ENCODE data around the gene CTBS.
"Not testable (repeated sequence)": the region's sequence is repeated elsewhere in the genome, so short reads cannot be mapped to it uniquely, and the experiment has no call there.

The CTBS gene, protein sequence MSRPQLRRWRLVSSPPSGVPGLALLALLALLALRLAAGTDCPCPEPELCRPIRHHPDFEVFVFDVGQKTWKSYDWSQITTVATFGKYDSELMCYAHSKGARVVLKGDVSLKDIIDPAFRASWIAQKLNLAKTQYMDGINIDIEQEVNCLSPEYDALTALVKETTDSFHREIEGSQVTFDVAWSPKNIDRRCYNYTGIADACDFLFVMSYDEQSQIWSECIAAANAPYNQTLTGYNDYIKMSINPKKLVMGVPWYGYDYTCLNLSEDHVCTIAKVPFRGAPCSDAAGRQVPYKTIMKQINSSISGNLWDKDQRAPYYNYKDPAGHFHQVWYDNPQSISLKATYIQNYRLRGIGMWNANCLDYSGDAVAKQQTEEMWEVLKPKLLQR

DNA sequence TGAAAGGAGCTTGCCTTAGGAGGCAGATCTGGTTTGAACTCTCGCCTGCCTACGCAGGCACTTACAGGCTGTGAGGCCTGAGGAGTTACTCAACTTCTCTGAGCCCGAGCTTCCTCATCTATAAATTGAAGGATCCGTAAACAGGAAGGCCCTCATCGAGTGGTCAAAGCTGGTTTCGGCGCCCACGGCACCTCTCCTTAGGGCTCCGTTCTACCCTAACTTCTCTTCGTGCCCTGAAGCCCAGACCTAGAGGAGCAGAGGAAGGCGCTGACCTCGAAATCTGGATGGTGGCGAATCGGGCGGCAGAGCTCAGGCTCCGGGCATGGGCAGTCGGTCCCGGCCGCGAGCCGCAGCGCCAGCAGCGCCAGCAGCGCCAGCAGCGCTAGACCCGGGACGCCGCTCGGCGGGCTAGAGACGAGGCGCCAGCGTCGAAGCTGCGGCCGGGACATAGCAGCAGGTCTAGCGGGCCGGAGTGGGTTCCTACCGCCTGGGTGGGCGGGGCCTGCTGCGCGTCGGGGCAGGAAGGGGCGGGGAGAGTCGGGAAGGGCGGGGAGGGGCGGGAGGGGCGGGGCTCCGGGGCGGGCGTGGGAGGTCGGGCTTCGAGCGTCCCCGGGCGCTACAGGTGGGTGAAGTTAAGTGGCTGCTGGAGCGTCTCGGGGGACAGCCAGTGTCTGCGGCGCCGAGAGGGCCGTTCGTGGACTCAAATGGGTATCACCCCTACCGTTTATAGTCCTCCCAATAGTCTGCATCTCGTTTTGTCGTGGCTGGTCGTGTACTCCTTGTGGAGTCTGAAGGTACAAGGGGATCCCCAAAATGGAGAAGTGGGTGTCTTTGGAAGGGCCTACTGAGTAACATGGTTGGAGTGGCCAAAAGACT lies at the start of gene CTBS:
TSS of gene CTBS (minus strand) at position 474 of the 876 bp plus-strand sequence. CDS start at position 449, 25 bp downstream.
- peak; percentile 89 for DNase-seq
- peak; percentile 88 for ATAC-seq

DNA sequence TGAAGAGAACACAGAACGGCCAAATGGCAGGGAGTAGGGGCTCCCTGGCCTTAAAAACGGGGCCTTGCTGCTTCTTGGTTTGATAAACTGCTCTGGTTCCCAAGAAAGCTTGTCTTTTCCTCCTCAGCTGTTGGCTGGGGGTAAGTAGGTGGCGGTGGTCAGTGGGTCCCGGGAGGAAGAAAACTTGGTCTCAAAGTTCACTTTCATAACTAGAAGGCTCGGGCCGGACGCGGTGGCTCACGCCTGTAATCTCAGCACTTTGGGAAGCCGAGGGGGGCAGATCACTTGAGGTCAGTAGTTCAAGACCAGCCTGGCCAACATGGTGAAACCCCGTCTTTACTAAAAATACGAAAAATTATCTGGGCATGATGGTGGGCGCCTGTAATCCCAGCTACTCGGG lies 47.3 kb upstream of the CTBS start:
- no peak for DNase-seq
- ATAC-seq = no peak

DNA sequence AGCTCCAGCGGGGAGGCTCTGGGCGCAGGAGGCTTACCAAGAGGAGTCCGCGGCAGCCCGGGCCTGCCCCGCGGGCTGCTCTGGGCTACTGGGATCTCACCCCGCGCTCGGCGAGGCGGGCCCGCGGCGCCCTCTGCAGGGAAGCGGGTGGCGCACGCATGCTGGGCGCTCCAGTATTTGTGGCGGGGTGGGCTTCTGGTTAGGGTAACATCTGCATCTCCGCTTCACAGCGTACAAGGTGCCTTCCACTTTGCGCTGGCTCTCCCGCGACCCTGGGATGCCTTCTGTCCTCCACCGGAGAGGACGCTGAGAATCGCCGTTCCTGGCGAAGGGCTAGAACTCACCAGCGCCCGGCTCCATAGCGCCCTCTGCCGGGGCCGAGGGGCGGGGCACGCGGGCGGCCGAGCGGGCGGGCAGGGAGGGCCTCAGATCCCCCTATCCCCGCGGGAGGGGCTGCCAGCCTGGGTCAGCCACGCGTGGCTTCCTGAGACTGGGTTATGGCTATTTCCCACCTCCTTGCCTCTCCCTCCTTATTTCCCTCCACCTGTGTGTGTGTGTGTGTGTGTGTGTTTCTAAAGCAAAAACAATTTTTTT lies 46.6 kb upstream of the CTBS start:
- ATAC-seq = peak; percentile 93
- DNase-seq = peak; percentile 87

DNA sequence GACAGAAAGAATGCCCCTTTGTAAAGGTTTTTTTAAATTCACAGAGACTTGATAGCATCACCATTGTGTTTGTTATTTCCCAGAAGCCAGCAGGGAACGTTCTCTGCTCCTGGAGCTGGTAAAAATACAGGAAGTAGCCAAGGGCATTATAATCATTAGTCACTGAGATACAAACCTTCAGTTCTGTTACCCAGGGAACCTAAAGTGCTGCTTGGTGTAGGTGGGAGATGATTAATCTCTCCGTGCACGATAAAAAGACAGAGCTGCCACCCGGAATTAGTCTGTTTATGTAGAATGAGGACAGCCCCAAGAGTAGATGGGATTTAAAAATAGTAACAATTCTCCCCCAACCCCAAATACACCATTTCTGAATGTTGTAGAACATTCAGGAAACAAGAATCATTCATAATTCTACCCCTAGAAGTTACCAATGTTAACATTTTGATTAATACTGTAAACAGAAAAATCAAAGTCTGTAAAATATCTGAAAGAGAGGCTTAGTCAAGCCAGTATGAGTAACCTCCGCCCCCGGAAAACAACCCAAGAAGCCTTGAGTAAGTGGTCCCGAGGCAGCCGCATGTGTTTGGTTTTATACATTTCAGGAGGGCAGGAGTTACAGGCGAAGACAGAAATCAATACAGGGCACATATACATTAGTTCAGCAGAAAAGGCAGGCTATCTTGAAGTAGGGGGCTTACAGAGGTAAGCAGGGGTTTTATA lies 45.3 kb upstream of the CTBS start:
- ATAC-seq (peak; percentile 62), DNase-seq (peak; percentile 71)

DNA sequence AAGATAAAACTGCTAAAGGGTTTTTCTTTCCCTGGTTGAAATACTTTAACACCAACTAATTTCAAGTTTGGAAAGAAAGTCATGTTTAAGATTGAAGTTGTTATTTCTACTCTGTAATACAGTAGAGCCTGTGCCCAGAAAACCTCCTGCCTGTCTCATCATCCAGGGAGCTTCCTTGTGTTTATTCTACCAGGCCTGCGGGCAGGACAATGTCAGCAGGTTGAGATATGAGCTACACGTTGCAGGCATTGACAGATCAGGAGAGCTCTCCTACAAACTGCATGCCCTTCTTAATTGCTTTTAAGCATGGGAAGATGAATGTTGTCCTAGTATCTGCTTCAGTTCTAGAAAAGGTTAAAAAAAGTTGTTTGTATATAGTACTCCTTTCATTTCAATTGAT lies 43.1 kb upstream of the CTBS start:
- ATAC-seq = no peak
- no peak for DNase-seq

DNA sequence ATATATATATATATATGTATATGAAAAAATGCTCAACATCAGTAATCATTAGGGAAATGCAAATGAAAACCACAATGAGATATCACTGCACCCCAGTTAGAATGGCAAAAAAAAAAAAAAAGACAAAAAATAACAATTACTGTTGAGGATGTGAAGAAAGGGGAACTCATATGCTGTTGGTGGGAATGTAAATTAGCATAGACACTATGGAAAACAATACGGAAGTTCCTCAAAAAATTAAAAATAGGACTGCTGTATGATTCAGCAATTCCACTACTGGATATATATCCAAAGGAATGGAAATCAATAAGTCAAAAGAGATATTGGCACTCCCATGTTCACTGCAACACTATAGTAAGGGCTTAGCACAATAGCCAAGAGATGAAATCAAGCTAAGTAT lies 41.5 kb upstream of the CTBS start:
- no peak for ATAC-seq
- DNase-seq = no peak

DNA sequence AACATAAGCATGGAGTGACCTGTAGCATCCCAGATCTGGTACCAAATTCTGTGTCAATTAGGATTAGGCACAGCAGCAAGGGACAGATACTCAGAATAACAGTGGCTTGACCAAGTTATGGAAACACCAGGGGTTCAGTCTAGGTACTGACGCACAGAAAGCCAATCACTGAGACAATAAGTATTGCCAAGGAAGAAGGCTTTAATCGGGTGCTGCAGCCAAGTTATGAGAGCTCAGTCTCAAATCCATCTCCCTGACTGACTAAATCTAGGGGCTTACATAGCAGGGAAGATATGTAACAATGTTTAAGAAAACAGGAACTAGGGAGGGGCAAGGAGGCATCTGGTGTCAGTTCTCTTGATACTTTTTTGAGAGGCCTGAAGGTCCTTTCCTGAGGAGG lies 39.6 kb upstream of the CTBS start:
- no peak for ATAC-seq
- DNase-seq = no peak

DNA sequence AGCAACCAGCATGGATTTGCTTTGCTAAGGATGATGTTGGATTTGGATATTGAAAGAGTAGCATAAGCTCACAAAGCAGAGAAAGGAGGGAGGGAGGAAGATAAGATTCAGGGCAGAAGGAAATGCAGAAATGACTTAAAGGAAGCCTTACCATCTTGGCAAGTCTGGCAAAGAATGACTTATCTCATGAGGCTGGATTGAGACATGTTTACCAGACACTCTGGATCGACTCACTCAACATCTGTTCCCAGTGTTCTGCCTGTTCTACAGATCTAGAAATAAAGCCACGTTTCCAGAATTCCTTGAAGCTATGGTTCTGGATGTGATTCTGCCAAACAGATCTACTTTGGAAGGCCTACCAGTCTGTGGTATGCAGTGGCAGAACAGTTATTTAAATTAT lies 38.8 kb upstream of the CTBS start:
- no peak for ATAC-seq

DNA sequence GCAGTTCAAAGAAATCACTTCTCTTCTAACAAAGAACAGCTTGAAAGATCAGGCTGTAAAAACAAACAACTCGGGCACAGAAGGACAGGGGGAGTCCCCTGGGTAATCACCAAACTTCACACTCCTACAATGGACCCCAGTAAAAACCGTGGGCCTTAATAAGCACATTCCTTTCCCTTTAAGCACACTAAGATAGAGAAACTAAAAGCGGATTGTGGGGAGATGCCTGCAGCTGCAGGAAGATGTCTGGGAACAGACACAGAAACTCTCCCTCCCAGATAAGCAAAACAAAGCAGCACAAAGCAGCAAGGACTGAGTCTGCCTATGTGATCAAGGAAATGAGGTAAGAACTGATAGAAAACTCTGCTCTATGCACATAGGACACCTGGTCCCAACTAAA lies 37.6 kb upstream of the CTBS start:
- no peak for ATAC-seq

More for the DNA sequence above, 38.8 kb upstream of the CTBS start:
- no peak for DNase-seq

DNA sequence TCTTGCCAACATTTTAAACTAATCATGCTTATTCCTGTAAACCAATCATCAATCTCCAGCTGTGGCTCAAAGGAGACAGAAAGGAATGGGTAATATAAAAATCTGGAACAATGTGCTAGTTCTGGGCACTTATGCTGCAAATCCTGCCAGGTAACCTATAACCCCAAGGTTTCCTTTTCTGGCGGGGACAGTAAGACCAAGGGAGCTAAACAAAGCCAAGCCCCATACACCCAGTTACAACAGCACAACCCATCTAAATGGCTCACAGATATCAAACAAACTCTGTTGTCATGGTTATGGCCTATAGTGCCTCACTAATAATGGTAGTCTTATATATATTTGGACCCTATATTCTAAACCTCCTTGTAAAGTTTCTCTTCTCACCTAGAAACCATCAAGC lies 36.9 kb upstream of the CTBS start:
- ATAC-seq = no peak
- no peak for DNase-seq

More for the DNA sequence above, 37.6 kb upstream of the CTBS start:
- no peak for DNase-seq

DNA sequence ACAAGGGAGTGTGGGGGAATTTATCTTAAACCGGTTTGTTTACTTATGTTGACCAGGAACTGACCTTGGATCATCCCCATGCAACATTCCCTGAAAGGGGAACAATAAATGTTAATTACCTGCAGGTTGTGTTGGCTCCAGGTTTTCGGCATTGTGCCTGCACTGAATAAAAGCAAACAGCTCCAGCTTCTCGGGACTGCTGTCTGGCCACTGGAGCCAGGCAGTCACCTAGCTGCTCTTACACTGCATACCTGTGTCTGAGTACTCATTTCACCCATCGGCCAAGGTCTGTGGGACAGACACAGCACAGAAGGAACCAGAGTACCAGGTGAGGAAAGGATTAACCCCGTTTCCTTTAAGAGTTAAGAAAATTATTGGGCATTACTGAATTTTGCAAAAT lies 32.7 kb upstream of the CTBS start:
- DNase-seq (no peak), ATAC-seq (no peak)

DNA sequence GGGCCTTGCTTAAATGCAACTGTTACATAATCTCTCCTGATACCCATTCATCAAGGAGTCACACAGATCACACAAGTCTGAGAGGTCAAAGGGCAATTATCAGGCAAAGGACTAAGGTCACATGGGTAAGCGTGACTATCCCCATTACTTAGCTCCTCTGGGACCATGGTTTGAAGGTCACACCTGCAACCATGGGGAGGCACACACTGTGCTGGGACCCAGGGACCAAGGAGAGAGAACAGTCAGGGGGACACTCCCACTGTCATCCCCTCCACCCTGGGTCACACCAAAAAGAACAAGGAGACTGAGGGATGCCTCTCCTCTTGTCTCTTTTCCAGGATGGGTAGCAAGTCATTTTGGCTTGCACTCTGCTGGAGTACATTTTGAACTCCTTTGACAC lies 30.9 kb upstream of the CTBS start:
- ATAC-seq (no peak), DNase-seq (no peak)

DNA sequence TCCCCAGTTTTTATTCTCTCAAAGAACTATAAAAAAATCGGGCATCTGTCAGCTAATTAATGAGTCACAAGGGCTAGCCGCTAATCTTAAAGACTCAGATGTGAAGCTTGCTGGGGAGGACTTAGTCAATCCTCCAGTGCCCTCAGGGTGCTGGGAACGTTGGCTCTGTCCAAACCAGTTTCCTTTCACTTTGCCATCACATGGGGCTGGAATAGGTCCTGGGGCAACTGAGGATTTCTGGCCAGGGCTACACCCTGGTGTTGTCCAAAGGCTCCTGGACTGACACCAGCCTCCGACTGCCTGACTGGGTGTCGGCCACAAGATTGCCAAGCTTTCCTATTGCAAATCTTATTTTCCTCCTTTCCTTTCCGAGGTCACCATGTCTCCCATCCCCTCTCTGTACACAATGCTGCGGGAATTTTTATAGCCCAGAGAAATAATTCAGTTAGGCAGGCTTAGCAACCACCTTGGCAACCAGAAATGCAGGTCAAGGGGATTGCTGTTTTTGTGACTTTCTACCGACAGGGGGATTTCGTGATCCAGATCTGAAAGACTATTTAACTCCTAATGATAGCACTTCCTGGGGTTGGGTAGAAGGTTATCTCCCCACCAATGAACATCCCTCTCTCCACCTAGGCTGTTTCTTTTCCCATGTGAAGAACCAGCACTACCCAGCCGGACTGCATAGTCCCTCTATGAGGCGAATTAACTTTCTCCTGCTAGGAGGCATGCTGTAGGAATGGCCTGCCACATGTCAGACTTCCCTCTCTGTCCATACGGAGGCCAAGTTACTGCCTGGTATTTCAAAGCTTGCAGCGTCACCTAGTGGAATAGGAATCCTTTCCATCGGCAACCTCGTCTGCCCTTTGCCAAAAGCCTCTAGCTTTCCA lies 29.9 kb upstream of the CTBS start:
- ATAC-seq (no peak), DNase-seq (no peak)

DNA sequence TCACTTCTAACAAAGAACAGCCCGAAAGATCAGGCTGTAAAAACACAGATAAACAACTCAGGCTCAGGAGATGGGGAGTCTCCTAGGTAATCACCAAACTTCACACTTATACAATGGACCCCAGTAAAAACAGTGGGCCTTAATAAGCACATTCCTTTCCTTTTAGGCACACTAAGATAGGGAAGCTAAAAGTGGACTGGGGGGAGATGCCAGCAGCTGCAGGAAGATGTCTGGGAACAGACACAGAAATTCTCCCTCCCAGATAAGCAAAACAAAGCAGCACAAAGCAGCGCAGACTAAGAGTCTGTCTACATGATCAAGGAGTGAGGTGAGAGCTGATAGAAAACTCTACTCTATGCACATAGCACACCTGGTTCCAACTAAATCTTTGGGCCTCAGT lies 29.0 kb upstream of the CTBS start:
- no peak for ATAC-seq
- no peak for DNase-seq

DNA sequence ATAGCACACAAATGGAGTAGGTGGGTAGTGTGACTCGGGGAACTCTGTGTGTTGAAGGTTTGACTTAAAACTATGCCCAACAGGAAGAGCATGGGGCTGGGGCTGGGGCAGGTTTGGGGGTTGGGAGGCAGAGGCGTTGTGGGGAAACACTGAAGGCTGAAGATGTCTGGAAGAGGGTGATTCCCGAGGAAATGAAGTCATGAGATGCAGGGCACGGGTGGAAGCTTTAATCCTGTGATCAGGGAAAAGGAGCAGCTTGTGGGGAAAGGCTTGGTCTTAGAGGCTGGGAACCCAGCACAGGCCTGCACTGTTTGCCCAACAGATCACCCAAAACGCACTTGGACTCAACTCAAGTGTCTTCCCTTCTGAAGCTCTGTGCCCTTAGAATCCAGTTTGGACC lies 26.6 kb upstream of the CTBS start:
- no peak for ATAC-seq
- no peak for DNase-seq

DNA sequence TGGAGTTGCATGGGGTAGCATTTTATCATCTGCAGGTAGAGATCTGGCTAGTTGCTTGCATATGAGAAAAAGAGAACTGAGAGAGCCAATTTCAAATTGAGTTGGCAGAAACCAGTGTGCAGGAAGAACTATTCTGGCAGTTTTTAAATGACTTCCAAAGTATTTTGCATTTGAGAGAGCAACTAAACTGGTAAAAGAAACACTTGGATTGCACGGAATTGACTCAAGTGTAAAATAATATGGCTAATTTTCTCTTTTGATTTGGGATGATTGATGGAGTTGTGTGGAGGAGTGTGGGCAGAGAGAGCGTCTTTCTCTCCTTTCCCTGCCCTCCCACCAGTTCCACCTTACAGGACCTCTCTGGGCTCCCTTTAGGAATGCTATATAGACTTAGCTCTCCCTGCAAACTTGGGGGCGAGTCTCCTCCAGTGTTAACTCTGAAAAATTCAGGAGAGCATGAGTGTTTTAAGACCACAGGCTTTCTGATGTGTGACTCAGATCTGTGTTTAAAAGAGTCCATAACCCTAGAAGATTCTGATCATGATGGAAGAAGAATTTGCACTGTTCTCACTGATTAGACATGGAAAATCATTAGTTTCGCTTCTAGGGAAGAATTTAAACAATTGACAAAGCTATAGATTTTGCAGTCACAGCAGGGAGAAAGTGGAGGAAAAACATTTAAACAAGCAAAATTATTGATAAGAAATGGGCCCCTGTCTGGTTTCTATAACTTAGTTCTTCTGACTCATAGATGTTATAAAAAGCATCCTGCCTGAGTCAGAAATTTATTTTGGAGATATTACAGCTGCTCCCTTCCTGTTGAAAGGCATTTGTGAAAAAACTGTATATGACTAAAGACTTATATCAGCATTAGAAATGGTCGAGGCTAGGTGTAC lies 24.9 kb upstream of the CTBS start:
- ATAC-seq (peak; percentile 74), DNase-seq (no peak)

DNA sequence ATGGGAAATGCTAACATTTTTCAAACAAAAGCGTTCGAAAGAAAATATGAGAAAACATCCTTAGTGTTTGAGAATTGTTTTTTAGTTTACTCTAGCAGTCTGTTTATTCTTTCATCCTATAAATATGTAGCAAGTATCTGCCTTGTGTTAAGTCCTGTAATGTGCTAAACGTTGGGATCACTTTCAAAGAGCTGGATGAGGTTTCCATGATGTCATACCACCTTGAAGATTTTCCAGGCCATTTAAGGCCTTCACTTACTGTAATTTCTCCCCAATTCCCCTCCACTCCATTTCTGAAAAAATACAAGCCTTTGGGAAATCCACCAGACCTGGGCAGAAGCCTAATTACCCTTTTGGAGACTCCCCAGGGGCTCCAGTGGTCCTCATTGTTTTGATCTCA lies 24.2 kb upstream of the CTBS start:
- no peak for DNase-seq
- no peak for ATAC-seq

DNA sequence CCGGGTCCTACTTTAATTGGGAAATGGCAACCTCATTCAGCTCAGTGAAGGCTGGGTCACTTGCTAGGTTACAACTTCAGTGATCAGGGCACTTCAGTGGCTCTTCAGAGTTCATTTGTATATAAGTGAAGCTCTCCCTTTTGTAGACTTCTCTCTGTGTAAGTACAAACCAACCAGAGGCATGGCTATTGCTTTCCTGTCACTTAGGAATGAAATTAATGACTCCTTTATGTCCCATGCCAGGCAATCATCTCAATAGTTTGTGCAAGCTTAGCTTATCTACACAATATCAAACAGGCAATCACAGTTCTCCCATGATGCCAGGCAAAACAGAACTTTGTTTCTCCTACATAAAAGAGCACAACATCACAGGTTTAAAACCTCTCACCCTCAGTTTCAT lies 22.8 kb upstream of the CTBS start:
- no peak for DNase-seq
- no peak for ATAC-seq

DNA sequence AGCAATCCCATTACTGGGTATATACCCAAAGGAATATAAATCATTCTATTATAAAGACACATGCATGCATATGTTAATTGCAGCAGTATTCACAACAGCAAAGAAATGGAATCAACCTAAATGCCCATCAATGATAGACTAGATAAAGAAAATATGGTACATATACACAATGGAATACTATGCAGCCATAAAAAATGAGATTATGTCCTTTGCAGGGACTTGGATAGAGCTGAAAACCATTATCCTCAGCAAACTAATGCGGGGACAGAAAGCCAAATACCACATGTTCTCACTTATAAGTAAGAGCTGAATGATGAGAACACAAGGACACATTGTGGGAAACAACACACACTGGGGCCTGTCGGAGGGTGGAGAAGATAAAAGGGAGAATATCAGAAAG lies 20.7 kb upstream of the CTBS start:
- not testable (repeated sequence) for DNase-seq, ATAC-seq

DNA sequence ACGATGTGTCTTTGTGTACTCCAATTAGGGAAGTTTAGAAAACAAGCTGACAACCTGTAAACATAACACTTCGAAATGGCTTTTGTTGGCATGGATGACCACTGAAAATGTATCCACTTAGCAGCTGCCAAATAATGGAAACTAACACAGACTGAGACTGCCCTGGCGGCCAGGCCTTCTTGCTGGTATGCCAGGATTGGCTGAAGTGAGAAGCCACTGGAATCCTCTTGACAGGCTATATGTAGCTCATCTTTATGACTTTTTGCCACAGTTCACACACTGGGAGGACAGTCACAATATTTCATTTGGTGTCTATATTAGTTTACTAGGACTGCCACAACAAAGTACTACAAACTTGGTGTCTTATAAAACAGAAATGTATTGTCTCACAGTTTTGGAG lies 12.9 kb upstream of the CTBS start:
- ATAC-seq (no peak), DNase-seq (no peak)

Data from stimulated activated naive CD8-positive, alpha-beta T cell treated with anti-CD3 and anti-CD28 coated beads, Interleukin-15, Interleukin-2, amounts not matched to agents 100 U/mL and 50 U/mL, for 24 hours (primary cell).